Endothelial cell of umbilical vein (primary cell): ENCODE results near the gene LSM3. TPM values are rescaled to one million over a fixed set of nuclear protein-coding genes. Genes with fewer than 3 reads are reported as not detected.

Source experiments
- BruUV-seq: library from RNA; stranded (reverse); fragments of 400-500 nt; replicated peaks from 2 replicates; lab custom pipeline; 2021; lab: Mats Ljungman, UMichigan
- CTCF ChIA-PET: fragments of 300-600, 350-600 bp; sonication (Branson Sonifier 250); formaldehyde crosslinking; loops from one replicate; lab custom pipeline; 2021; ENCODE audit warnings: antibody characterized with exemption, inconsistent platforms; lab: Charles Lee
- POLR2A ChIA-PET: fragments of 300-600, 350-600 bp; sonication (Branson Sonifier 250); formaldehyde crosslinking; loops from one replicate; lab custom pipeline; 2021; ENCODE audit warnings: antibody characterized with exemption, inconsistent platforms; lab: Charles Lee
- DNase-seq: peaks from one replicate; pipeline ENCODE4 v3.0.0-alpha.2; 2011; ENCODE audit warnings: low read depth, low spot score
- FAIRE-seq: peaks from 2 replicates; lab custom pipeline; 2011; peaks lifted over from hg19 to GRCh38; lab: Jason Lieb, UNC
- H2AFZ ChIP-seq: 2 replicates; pipeline ENCODE4 v1.6.0; 2012; ENCODE audit warnings: low read depth, low read length, control low read depth, inconsistent platforms
- H3K27ac ChIP-seq: 2 replicates; pipeline ENCODE4 v1.5.1; 2011; ENCODE audit warnings: low read depth, mild to moderate bottlenecking, control low read depth, low read length, moderate library complexity; ENCODE audit not compliant: insufficient read depth
- H3K27me3 ChIP-seq, 2 experiments: 2 replicates each; pipeline versions ENCODE4 v1.6.0 to v1.6.1; 2011; ENCODE audit warnings: low read length in 2 of 2, mixed read lengths in 1 of 2; ENCODE audit not compliant: control insufficient read depth in 2 of 2, insufficient read depth in 2 of 2
- H3K36me3 ChIP-seq, 2 experiments: 2 replicates in 1 of 2; 3 replicates in 1 of 2; pipeline ENCODE4 v1.5.1; 2011; ENCODE audit warnings: low read length in 2 of 2, mild to moderate bottlenecking in 1 of 2, moderate library complexity in 1 of 2; ENCODE audit not compliant: control insufficient read depth in 2 of 2, insufficient read depth in 2 of 2; ENCODE audit errors: extremely low read depth in 1 of 2
- H3K4me1 ChIP-seq: 3 replicates; pipeline ENCODE4 v1.5.1; 2011; ENCODE audit warnings: mild to moderate bottlenecking, low read length; ENCODE audit not compliant: control insufficient read depth, insufficient read depth; ENCODE audit errors: extremely low read depth
- H3K4me2 ChIP-seq: 2 replicates; pipeline ENCODE4 v1.6.1; 2011; ENCODE audit warnings: low read length, control low read depth, mixed read lengths; ENCODE audit not compliant: insufficient read depth
- H3K4me3 ChIP-seq, 3 experiments: fragments of 200-600 bp in 1 of 3; sonication (generic), shearing (Covaris generic) in 1 of 3; replicated peaks in 1 of 3; 2 replicates each; pipeline ENCODE4 v1.5.1; 2011 to 2016; ENCODE audit warnings: control low read depth in 3 of 3, low read length in 3 of 3, mild to moderate bottlenecking in 2 of 3, inconsistent platforms in 1 of 3, low read depth in 1 of 3, moderate library complexity in 1 of 3; ENCODE audit not compliant: insufficient read depth in 1 of 3
- H3K79me2 ChIP-seq: 2 replicates; pipeline ENCODE4 v1.6.0; 2012; ENCODE audit warnings: low read length, inconsistent platforms; ENCODE audit not compliant: control insufficient read depth, insufficient read depth
- H3K9ac ChIP-seq: replicated peaks from 2 replicates; pipeline ENCODE3; 2011; ENCODE audit warnings: low read length, control low read depth; ENCODE audit not compliant: insufficient read depth; ENCODE audit errors: extremely low read depth
- H3K9me1 ChIP-seq: replicated peaks from 3 replicates; pipeline ENCODE4 v1.6.0; 2011; ENCODE audit warnings: mild to moderate bottlenecking, low read length; ENCODE audit not compliant: control insufficient read depth, insufficient read depth; ENCODE audit errors: extremely low read depth
- H3K9me3 ChIP-seq: replicated peaks from 2 replicates; pipeline ENCODE4 v1.5.1; 2012; ENCODE audit warnings: low read length, inconsistent platforms; ENCODE audit not compliant: control insufficient read depth, insufficient read depth
- H4K20me1 ChIP-seq: replicated peaks from 2 replicates; pipeline ENCODE3; 2011; ENCODE audit warnings: mild to moderate bottlenecking, low read length; ENCODE audit not compliant: control insufficient read depth, insufficient read depth; ENCODE audit errors: extremely low read depth
- EZH2 ChIP-seq: IDR thresholded peaks from 2 replicates; pipeline ENCODE4 v1.6.1; 2012; ENCODE audit warnings: borderline replicate concordance, low read depth, mild to moderate bottlenecking, moderate library complexity, low read length, inconsistent platforms; ENCODE audit not compliant: severe bottlenecking
- FOS ChIP-seq: IDR thresholded peaks from 2 replicates; pipeline ENCODE4 v1.6.1; 2011; ENCODE audit warnings: mild to moderate bottlenecking, low read length, moderate library complexity, borderline replicate concordance; ENCODE audit not compliant: insufficient read depth
- GATA2 ChIP-seq: IDR thresholded peaks from 2 replicates; pipeline ENCODE4 v1.7.0; 2011; ENCODE audit warnings: low read depth, mild to moderate bottlenecking, moderate library complexity, mixed read lengths, low read length; ENCODE audit not compliant: insufficient read length, insufficient read depth
- JUN ChIP-seq: IDR thresholded peaks from 2 replicates; pipeline ENCODE4 v1.6.1; 2011; ENCODE audit warnings: borderline replicate concordance, low read depth; ENCODE audit not compliant: insufficient read length, insufficient read depth
- MYC ChIP-seq: IDR thresholded peaks from one replicate; pipeline ENCODE4 v1.6.1; 2011; ENCODE audit warnings: mild to moderate bottlenecking, low read depth, low read length
- POLR2A ChIP-seq: IDR thresholded peaks from 2 replicates; pipeline ENCODE4 v1.6.1; 2012; ENCODE audit warnings: low read depth, mild to moderate bottlenecking, control low read depth, low read length
- POLR2AphosphoS5 ChIP-seq: IDR thresholded peaks from 2 replicates; pipeline ENCODE4 v1.6.1; 2012; ENCODE audit warnings: low read depth, mild to moderate bottlenecking, control low read depth, low read length, moderate library complexity; ENCODE audit not compliant: insufficient read depth
- dilution Hi-C: fragments of 300-500 bp; cut with MboI; formaldehyde crosslinking; loops from one replicate; pipeline ENCODE4 v1.15.0; 2019; ENCODE audit warnings: low sequenced_read_pairs; ENCODE audit not compliant: extremely low pct_ligation_motif_present
- intact Hi-C: fragments of 100-400 bp; cut with micrococcal nuclease; formaldehyde crosslinking; loops from one replicate; pipeline ENCODE4 v1.10.0; 2022
- polyA plus RNA-seq, 4 experiments: library from polyadenylated mRNA; depleted of rRNA in 3 of 4; stranded (reverse) in 3 of 4; unstranded in 1 of 4; fragments of >200 nt; gene quantifications; 2 replicates each; pipeline versions ENCODE4 v1.2.1 to v1.2.3, GENCODE V29; 2011 to 2012; ENCODE audit warnings: missing spikeins in 1 of 4
- total RNA-seq: library from RNA; stranded (reverse); gene quantifications from 2 replicates; pipeline ENCODE4 v1.2.3, GENCODE V29; 2021
- TF ChIP-seq, protein P1 (sequence below), 2 donors: IDR thresholded peaks; 1 replicate in 1 of 2; 2 replicates in 1 of 2; pipeline ENCODE4 v1.5.1; 2011; ENCODE audit warnings: low read length in 2 of 2, mild to moderate bottlenecking in 2 of 2, moderate library complexity in 2 of 2, control low read depth in 1 of 2, inconsistent platforms in 1 of 2, low read depth in 1 of 2; ENCODE audit not compliant: insufficient read depth in 1 of 2; ENCODE audit errors: extremely low read depth in 1 of 2
- TF ChIP-seq, protein P2 (sequence below): IDR thresholded peaks from 2 replicates; pipeline ENCODE4 v1.6.1; 2011; ENCODE audit not compliant: insufficient read depth, insufficient read length

LSM3 gene
- total and polyA plus RNA-seq, 2 donors (not counting 3 experiments of a cell fraction or from before 2014, with no cell fraction given), result 4.4 to 13.0 TPM

DNA sequence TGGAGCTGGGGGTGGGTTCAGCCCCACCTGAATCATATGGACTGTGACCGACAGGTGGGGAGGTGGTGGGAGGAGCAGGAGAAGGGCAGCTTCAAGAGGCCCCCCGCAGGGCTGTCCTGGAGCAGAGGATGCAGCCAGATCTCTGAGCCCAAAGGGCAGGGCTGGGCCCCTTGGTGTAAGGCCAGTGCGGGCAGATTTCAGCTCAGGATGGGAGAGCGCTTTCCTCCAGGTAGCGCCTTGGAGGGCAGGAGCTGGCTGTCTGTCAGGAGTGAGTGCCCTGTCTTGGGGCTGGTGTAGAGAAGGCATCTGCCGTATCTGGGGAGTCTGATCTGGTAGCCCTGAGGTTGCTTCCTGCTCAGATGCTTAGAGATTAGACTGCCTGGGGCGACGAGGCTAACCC is 46.5 kb upstream of the LSM3 start:
- intact Hi-C loops (no loop called here), dilution Hi-C loops (no loop called here)
- ChIA-PET CTCF (no interaction called here), POLR2A (no interaction called here)
- BruUV-seq, result no TSS peak
- Histone ChIP-seq H3K9me3 (no peaks in the 10 kb centered on the region), H2AFZ (no peak overlapping the region), H3K4me1 (no peaks in the 10 kb centered on the region), H3K9ac (no peak overlapping the region), H3K27me3 (no peaks in the 10 kb centered on the region), H3K4me2 (no peak overlapping the region), H3K79me2 (peaks cover 21% of the 10 kb centered on the region), H3K27ac (no peak overlapping the region), H4K20me1 (no peaks in the 10 kb centered on the region), H3K36me3 (peaks cover 8 to 57% of the 10 kb centered on the region in 2 experiments), H3K4me3 (no peak overlapping the region), H3K9me1 (no peaks in the 10 kb centered on the region)
- DNase-seq (no peak), FAIRE-seq (no peak)
- TF ChIP-seq FOS, result no peak
- no peak for TF ChIP-seq MYC
- no peak for TF ChIP-seq GATA2
- TF ChIP-seq EZH2, result no peak
- TF ChIP-seq JUN, result no peak
- TF ChIP-seq, protein P1, sequence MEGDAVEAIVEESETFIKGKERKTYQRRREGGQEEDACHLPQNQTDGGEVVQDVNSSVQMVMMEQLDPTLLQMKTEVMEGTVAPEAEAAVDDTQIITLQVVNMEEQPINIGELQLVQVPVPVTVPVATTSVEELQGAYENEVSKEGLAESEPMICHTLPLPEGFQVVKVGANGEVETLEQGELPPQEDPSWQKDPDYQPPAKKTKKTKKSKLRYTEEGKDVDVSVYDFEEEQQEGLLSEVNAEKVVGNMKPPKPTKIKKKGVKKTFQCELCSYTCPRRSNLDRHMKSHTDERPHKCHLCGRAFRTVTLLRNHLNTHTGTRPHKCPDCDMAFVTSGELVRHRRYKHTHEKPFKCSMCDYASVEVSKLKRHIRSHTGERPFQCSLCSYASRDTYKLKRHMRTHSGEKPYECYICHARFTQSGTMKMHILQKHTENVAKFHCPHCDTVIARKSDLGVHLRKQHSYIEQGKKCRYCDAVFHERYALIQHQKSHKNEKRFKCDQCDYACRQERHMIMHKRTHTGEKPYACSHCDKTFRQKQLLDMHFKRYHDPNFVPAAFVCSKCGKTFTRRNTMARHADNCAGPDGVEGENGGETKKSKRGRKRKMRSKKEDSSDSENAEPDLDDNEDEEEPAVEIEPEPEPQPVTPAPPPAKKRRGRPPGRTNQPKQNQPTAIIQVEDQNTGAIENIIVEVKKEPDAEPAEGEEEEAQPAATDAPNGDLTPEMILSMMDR (IDR thresholded peaks at IDR 0.05; ENCODE audit: extremely low read depth in 1 of 2, insufficient read depth in 1 of 2, low read depth in 1 of 2, low read length in 2 of 2), result no peak
- TF ChIP-seq, protein P2, sequence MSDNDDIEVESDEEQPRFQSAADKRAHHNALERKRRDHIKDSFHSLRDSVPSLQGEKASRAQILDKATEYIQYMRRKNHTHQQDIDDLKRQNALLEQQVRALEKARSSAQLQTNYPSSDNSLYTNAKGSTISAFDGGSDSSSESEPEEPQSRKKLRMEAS, result no peak
- no peak for TF ChIP-seq POLR2A
- no peak for TF ChIP-seq POLR2AphosphoS5
